Measurements from ENCODE around the gene JAG1.

Gene JAG1

GRCh38 chr20:10667560-10668167, 6.1 kb downstream of the JAG1 start:
- no peak for DNase-seq (ENCODE audit: low read depth)

- no peak for DNase-seq (ENCODE audit: low read depth)
These were observed 6.8 kb downstream of the JAG1 start for GRCh38 chr20:10667077-10667401.

GRCh38 chr20:10666221-10667076, 7.3 kb downstream of the JAG1 start:
- DNase-seq (ENCODE audit: low read depth) = no peak

- peak; percentile 50 for DNase-seq (ENCODE audit: low read depth)
These were observed 8.0 kb downstream of the JAG1 start for GRCh38 chr20:10665791-10666190.

GRCh38 chr20:10665027-10665561, 8.7 kb downstream of the JAG1 start:
- DNase-seq (ENCODE audit: low read depth) = no peak

GRCh38 chr20:10663756-10664155, 10.0 kb downstream of the JAG1 start:
- no peak for DNase-seq (ENCODE audit: low read depth)

- DNase-seq (ENCODE audit: low read depth) = no peak
These were observed 10.9 kb downstream of the JAG1 start for GRCh38 chr20:10662661-10663458.

GRCh38 chr20:10662151-10662550, 11.6 kb downstream of the JAG1 start:
- DNase-seq (ENCODE audit: low read depth) = no peak

GRCh38 chr20:10661261-10661660, 12.5 kb downstream of the JAG1 start:
- no peak for DNase-seq (ENCODE audit: low read depth)

GRCh38 chr20:10660661-10661060, 13.1 kb downstream of the JAG1 start:
- DNase-seq (ENCODE audit: low read depth) = peak; percentile 39

GRCh38 chr20:10659651-10660601, 13.9 kb downstream of the JAG1 start:
- no peak for DNase-seq (ENCODE audit: low read depth)

- peak; percentile 61 for DNase-seq (ENCODE audit: low read depth)
These were observed 14.7 kb downstream of the JAG1 start for GRCh38 chr20:10658876-10659632.

- DNase-seq (ENCODE audit: low read depth) = no peak
These were observed 15.6 kb downstream of the JAG1 start for GRCh38 chr20:10658051-10658823.

GRCh38 chr20:10657453-10657852, 16.3 kb downstream of the JAG1 start:
- no peak for DNase-seq (ENCODE audit: low read depth)

- DNase-seq (ENCODE audit: low read depth) = no peak
These were observed 17.8 kb downstream of the JAG1 start for GRCh38 chr20:10655720-10656669.

- DNase-seq (ENCODE audit: low read depth) = no peak
These were observed 19.2 kb downstream of the JAG1 start for GRCh38 chr20:10654630-10655029.

- no peak for DNase-seq (ENCODE audit: low read depth)
These were observed 19.6 kb downstream of the JAG1 start for GRCh38 chr20:10654250-10654610.

GRCh38 chr20:10653599-10654249, 20.1 kb downstream of the JAG1 start:
- DNase-seq (ENCODE audit: low read depth) = no peak
